ENCODE measurements around the gene GRIA2. TPM values are rescaled to one million over a fixed set of nuclear protein-coding genes. Genes with fewer than 3 reads are reported as not detected.

Gene GRIA2
- total and polyA plus RNA-seq, 4 donors, result 0.28 TPM; not detected in 3

DNA sequence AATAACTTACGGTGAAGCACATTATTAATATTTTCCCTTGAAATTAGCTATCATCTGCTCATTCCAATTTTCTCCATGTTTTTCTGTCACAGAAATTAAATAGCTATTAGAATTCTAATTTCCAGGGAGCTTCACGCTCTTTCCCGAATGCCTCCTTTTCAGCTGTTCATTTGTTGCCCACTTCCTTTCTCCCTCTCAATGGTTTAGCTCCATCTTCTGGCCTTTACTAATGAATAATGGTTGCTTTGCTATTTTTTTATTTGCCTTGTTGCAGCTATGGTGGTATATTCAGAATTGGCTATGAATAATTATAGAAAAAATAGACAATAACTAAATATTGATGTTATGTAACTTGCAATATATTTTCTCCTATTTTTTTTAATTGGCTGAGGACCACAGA is 70.5 kb downstream of the GRIA2 start:
- WGBS, result 76% methylated on average over 3 of the region's 3 CpGs

DNA sequence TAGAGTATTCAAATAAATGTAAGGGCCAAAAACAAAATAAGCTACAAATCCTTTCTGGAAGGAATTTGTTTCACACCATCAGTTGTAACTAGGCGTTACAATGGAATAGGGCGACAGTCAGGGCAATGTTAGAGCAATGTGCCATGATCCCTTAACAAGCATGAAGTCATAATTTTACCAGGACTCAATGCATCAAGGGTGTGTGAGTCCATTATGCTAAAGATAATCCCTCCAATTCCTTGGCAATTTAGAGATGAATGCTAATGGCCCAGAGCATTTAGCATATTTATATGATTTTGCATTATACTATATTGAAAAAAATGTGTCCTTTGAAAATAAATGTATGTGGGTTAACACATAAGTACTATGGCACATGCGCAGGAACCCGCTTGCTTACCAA is 73.1 kb downstream of the GRIA2 start:
- Histone ChIP-seq H3K9ac (ENCODE audit: low read depth in 1 of 2, low read length in 2 of 2) (no peak overlapping the region), H3K27ac (ENCODE audit: low read depth in 1 of 2, low read length in 2 of 2) (no peak overlapping the region), H3K4me3 (ENCODE audit: low read depth in 1 of 3, low read length in 3 of 3) (no peak overlapping the region), H3K9me3 (ENCODE audit: control insufficient read depth in 4 of 4, low read length in 3 of 4) (no peaks in the 10 kb centered on the region), H3K4me1 (ENCODE audit: control insufficient read depth in 4 of 4, insufficient read depth in 4 of 4, low read length in 3 of 4) (no peaks in the 10 kb centered on the region), H3K27me3 (ENCODE audit: control insufficient read depth in 4 of 4, insufficient read depth in 4 of 4, low read length in 3 of 4) (no peaks in the 10 kb centered on the region), H3K36me3 (ENCODE audit: control insufficient read depth in 4 of 4, insufficient read depth in 3 of 4, low read depth in 1 of 4, low read length in 3 of 4) (no peaks in the 10 kb centered on the region)
- no peak for DNase-seq (ENCODE audit: low spot score)
- TF ChIP-seq, protein P1, sequence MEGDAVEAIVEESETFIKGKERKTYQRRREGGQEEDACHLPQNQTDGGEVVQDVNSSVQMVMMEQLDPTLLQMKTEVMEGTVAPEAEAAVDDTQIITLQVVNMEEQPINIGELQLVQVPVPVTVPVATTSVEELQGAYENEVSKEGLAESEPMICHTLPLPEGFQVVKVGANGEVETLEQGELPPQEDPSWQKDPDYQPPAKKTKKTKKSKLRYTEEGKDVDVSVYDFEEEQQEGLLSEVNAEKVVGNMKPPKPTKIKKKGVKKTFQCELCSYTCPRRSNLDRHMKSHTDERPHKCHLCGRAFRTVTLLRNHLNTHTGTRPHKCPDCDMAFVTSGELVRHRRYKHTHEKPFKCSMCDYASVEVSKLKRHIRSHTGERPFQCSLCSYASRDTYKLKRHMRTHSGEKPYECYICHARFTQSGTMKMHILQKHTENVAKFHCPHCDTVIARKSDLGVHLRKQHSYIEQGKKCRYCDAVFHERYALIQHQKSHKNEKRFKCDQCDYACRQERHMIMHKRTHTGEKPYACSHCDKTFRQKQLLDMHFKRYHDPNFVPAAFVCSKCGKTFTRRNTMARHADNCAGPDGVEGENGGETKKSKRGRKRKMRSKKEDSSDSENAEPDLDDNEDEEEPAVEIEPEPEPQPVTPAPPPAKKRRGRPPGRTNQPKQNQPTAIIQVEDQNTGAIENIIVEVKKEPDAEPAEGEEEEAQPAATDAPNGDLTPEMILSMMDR (IDR thresholded peaks at IDR 0.05; ENCODE audit: low read depth, low read length, missing input control), result no peak
- WGBS, result 87% methylated on average over 4 of the region's 4 CpGs

More for the DNA sequence above, 70.5 kb downstream of the GRIA2 start:
- TF ChIP-seq HNF4G (IDR thresholded peaks at IDR 0.05) (no peak), JUND (IDR thresholded peaks at IDR 0.05) (no peak), SP1 (IDR thresholded peaks at IDR 0.05) (no peak), NR2F2 (IDR thresholded peaks at IDR 0.05) (no peak), EGR1 (IDR thresholded peaks at IDR 0.05; ENCODE audit: low read depth in 2 of 2) (no peak)
- TF ChIP-seq, protein P2, sequence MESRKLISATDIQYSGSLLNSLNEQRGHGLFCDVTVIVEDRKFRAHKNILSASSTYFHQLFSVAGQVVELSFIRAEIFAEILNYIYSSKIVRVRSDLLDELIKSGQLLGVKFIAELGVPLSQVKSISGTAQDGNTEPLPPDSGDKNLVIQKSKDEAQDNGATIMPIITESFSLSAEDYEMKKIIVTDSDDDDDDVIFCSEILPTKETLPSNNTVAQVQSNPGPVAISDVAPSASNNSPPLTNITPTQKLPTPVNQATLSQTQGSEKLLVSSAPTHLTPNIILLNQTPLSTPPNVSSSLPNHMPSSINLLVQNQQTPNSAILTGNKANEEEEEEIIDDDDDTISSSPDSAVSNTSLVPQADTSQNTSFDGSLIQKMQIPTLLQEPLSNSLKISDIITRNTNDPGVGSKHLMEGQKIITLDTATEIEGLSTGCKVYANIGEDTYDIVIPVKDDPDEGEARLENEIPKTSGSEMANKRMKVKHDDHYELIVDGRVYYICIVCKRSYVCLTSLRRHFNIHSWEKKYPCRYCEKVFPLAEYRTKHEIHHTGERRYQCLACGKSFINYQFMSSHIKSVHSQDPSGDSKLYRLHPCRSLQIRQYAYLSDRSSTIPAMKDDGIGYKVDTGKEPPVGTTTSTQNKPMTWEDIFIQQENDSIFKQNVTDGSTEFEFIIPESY (IDR thresholded peaks at IDR 0.05), result no peak
- TF ChIP-seq, protein P3, sequence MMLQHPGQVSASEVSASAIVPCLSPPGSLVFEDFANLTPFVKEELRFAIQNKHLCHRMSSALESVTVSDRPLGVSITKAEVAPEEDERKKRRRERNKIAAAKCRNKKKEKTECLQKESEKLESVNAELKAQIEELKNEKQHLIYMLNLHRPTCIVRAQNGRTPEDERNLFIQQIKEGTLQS (IDR thresholded peaks at IDR 0.05), result no peak
- no peak for DNase-seq (ENCODE audit: low spot score)
- H3K36me3 ChIP-seq (ENCODE audit: control insufficient read depth in 4 of 4, insufficient read depth in 3 of 4, low read depth in 1 of 4, low read length in 3 of 4), result no peaks in the 10 kb centered on the region
- H3K9ac ChIP-seq (ENCODE audit: low read depth in 1 of 2, low read length in 2 of 2), result no peak overlapping the region
- H3K4me1 ChIP-seq (ENCODE audit: control insufficient read depth in 4 of 4, insufficient read depth in 4 of 4, low read length in 3 of 4), result no peaks in the 10 kb centered on the region
- H3K27ac ChIP-seq (ENCODE audit: low read depth in 1 of 2, low read length in 2 of 2), result no peak overlapping the region
- no peak overlapping the region for H3K4me3 ChIP-seq (ENCODE audit: low read depth in 1 of 3, low read length in 3 of 3)
- H3K27me3 ChIP-seq (ENCODE audit: control insufficient read depth in 4 of 4, insufficient read depth in 4 of 4, low read length in 3 of 4), result no peaks in the 10 kb centered on the region
- no peaks in the 10 kb centered on the region for H3K9me3 ChIP-seq (ENCODE audit: control insufficient read depth in 4 of 4, low read length in 3 of 4)

DNA sequence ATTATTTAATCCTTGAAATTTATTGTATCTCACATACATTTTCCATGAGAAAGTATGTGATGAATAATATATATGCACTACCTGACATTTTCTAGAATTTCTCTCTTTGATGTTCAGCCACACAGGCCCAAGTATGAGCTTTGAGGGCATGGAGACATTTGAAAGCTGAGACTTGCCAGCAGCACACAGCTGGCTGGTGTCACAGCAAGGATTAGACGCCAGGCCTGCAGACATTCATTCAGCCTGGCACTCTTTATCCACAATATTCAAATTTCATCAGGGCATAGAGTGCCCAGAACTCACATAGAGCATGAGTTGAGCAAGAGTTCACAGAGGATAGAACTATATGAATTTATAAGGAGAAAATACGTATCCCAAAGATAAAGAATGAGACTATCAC is 74.0 kb downstream of the GRIA2 start:
- no peak overlapping the region for H3K4me3 ChIP-seq (ENCODE audit: low read depth in 1 of 3, low read length in 3 of 3)
- H3K9me3 ChIP-seq (ENCODE audit: control insufficient read depth in 4 of 4, low read length in 3 of 4), result no peaks in the 10 kb centered on the region
- DNase-seq (ENCODE audit: low spot score), result no peak
- H3K9ac ChIP-seq (ENCODE audit: low read depth in 1 of 2, low read length in 2 of 2), result no peak overlapping the region
- TF ChIP-seq, protein P3 (IDR thresholded peaks at IDR 0.05), result no peak
- TF ChIP-seq FOXA1 (IDR thresholded peaks at IDR 0.05), result no peak
- no peak for TF ChIP-seq HNF4G (IDR thresholded peaks at IDR 0.05)
- TF ChIP-seq FOXA2 (IDR thresholded peaks at IDR 0.05), result no peak
- no peak for TF ChIP-seq HNF4A (conservative IDR thresholded peaks at IDR 0.05)
- TF ChIP-seq GABPA (IDR thresholded peaks at IDR 0.05 in 1 of 2, conservative IDR thresholded peaks at IDR 0.05 in 1 of 2), result no peak
- TF ChIP-seq, protein P4, sequence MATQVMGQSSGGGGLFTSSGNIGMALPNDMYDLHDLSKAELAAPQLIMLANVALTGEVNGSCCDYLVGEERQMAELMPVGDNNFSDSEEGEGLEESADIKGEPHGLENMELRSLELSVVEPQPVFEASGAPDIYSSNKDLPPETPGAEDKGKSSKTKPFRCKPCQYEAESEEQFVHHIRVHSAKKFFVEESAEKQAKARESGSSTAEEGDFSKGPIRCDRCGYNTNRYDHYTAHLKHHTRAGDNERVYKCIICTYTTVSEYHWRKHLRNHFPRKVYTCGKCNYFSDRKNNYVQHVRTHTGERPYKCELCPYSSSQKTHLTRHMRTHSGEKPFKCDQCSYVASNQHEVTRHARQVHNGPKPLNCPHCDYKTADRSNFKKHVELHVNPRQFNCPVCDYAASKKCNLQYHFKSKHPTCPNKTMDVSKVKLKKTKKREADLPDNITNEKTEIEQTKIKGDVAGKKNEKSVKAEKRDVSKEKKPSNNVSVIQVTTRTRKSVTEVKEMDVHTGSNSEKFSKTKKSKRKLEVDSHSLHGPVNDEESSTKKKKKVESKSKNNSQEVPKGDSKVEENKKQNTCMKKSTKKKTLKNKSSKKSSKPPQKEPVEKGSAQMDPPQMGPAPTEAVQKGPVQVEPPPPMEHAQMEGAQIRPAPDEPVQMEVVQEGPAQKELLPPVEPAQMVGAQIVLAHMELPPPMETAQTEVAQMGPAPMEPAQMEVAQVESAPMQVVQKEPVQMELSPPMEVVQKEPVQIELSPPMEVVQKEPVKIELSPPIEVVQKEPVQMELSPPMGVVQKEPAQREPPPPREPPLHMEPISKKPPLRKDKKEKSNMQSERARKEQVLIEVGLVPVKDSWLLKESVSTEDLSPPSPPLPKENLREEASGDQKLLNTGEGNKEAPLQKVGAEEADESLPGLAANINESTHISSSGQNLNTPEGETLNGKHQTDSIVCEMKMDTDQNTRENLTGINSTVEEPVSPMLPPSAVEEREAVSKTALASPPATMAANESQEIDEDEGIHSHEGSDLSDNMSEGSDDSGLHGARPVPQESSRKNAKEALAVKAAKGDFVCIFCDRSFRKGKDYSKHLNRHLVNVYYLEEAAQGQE (IDR thresholded peaks at IDR 0.05), result no peak
- no peak for TF ChIP-seq TAF1 (conservative IDR thresholded peaks at IDR 0.05)
- TF ChIP-seq, protein P1 (IDR thresholded peaks at IDR 0.05; ENCODE audit: low read depth, low read length, missing input control), result no peak
- TF ChIP-seq JUND (IDR thresholded peaks at IDR 0.05), result no peak
- no peaks in the 10 kb centered on the region for H3K27me3 ChIP-seq (ENCODE audit: control insufficient read depth in 4 of 4, insufficient read depth in 4 of 4, low read length in 3 of 4)
- H3K27ac ChIP-seq (ENCODE audit: low read depth in 1 of 2, low read length in 2 of 2), result no peak overlapping the region
- WGBS, result 60% methylated on average over 2 of the region's 2 CpGs
- H3K4me1 ChIP-seq (ENCODE audit: control insufficient read depth in 4 of 4, insufficient read depth in 4 of 4, low read length in 3 of 4), result no peaks in the 10 kb centered on the region
- H3K36me3 ChIP-seq (ENCODE audit: control insufficient read depth in 4 of 4, insufficient read depth in 3 of 4, low read depth in 1 of 4, low read length in 3 of 4), result no peaks in the 10 kb centered on the region
